RWPE2 (cell line): Measurements from ENCODE around the gene LAMB3.

Experiments
- ATAC-seq: fragments of 200-7000 bp; cut with Tn5 transposase; 3 replicates; pipeline ENCODE4 v1.9.1; 2021; ENCODE audit warnings: low read depth
- DNase-seq: peaks from one replicate; pipeline ENCODE4 v3.0.0-alpha.2; 2020; ENCODE audit warnings: low spot score
- H3K27ac ChIP-seq: fragments of 450-650 bp; 2 replicates; pipeline ENCODE4 v1.5.1; 2017; ENCODE audit warnings: mild to moderate bottlenecking; ENCODE audit not compliant: poor library complexity, severe bottlenecking
- H3K27me3 ChIP-seq: fragments of 250-450 bp; sonication (Bioruptor Pico); 2 replicates; pipeline ENCODE4 v1.5.1; 2021; ENCODE audit warnings: mild to moderate bottlenecking, moderate library complexity; ENCODE audit not compliant: insufficient read depth, poor library complexity, severe bottlenecking
- H3K36me3 ChIP-seq: fragments of 250-450 bp; sonication (Bioruptor Pico); 2 replicates; pipeline ENCODE4 v1.5.1; 2020; ENCODE audit warnings: low read depth, mild to moderate bottlenecking, moderate library complexity
- H3K4me1 ChIP-seq: fragments of 250-450 bp; sonication (Bioruptor Pico); 2 replicates; pipeline ENCODE4 v1.5.1; 2021; ENCODE audit warnings: mild to moderate bottlenecking, moderate library complexity; ENCODE audit not compliant: insufficient read depth, poor library complexity, severe bottlenecking
- H3K4me3 ChIP-seq: fragments of 250-450 bp; sonication (Bioruptor Pico); 2 replicates; pipeline ENCODE4 v1.5.1; 2021; ENCODE audit warnings: mild to moderate bottlenecking, moderate library complexity; ENCODE audit not compliant: severe bottlenecking
- H3K9me3 ChIP-seq: fragments of 250-450 bp; sonication (Bioruptor Pico); 2 replicates; pipeline ENCODE4 v1.5.1; 2021; ENCODE audit warnings: mild to moderate bottlenecking, moderate library complexity; ENCODE audit not compliant: severe bottlenecking
- TF ChIP-seq, protein P1 (sequence below): fragments of 450-650 bp; IDR thresholded peaks from one replicate; pipeline ENCODE4 v1.5.1; 2017; ENCODE audit warnings: mild to moderate bottlenecking, moderate library complexity; ENCODE audit not compliant: poor library complexity, severe bottlenecking

LAMB3 gene

DNA sequence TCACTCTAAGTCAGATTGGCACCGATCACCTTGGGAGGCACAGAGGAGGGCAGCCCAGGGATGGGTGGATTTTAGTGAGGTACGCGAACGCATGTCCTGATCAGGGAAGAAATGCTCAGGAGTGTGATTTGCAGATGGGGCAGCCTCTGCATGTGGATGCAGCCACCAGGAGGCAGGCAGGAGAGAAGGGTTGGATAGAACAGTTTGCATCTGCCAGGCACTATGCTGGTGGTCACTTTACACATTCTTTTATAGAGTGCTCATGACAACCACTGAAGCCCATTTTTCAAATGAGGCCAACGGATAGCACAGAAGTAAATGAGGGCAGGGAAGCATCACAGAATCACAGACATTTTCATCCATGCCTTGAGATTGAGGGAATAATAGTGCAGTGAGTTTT, 5.7 kb downstream of the LAMB3 start:
- Histone ChIP-seq H3K27me3 (no peaks in the 10 kb centered on the region), H3K4me3 (no peak overlapping the region), H3K9me3 (no peaks in the 10 kb centered on the region), H3K4me1 (peaks cover 38% of the 10 kb centered on the region), H3K36me3 (peaks cover 92% of the 10 kb centered on the region), H3K27ac (peak overlapping the region; percentile 94)
- no peak for DNase-seq
- TF ChIP-seq, protein P1, sequence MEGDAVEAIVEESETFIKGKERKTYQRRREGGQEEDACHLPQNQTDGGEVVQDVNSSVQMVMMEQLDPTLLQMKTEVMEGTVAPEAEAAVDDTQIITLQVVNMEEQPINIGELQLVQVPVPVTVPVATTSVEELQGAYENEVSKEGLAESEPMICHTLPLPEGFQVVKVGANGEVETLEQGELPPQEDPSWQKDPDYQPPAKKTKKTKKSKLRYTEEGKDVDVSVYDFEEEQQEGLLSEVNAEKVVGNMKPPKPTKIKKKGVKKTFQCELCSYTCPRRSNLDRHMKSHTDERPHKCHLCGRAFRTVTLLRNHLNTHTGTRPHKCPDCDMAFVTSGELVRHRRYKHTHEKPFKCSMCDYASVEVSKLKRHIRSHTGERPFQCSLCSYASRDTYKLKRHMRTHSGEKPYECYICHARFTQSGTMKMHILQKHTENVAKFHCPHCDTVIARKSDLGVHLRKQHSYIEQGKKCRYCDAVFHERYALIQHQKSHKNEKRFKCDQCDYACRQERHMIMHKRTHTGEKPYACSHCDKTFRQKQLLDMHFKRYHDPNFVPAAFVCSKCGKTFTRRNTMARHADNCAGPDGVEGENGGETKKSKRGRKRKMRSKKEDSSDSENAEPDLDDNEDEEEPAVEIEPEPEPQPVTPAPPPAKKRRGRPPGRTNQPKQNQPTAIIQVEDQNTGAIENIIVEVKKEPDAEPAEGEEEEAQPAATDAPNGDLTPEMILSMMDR, result no peak
- no peak for ATAC-seq

DNA sequence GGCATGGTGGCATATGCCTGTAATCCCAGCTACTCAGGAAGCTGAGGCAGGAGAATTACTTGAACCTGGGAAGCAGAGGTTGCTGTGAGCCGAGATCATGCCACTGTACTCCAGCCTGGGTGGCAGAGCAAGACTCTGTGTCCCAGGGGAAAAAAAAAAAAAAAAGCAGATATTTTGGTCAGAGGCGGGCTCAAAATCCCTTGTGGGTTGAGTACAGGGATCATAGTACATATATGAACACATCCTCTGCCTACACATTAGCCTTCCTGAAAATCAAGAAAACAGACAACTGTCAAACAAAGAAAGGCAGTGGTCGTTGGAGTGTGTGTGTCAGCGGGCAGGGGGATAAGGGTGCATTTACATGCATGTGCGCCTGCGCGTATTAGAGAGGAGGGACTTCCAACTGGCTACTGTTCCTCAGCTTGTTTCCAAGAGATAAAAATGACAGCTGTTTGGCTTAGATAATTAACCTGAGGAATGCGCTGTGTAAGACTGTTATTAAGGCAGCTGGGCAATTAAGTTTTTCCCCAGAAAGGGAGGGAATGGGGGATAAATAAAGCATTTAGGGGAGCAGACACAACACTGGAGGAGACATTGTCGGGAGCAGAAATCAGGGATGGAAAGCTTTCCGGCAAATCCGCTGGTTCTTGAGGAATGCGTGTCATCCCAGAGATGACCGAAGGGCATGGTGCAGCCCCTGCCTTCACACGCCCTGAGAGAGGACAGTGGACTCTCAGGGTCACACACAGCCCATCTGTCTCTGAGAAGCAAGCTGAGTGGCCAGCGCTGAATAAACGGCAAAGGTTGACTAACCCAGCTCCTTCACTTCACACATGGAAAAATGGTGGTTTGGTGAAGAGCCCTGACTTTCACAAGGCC, 6.4 kb downstream of the LAMB3 start:
- DNase-seq (no peak), ATAC-seq (no peak)
- Histone ChIP-seq H3K27me3 (no peaks in the 10 kb centered on the region), H3K4me3 (no peak overlapping the region), H3K27ac (peak overlapping the region; percentile 94), H3K36me3 (peaks cover 94% of the 10 kb centered on the region), H3K9me3 (no peaks in the 10 kb centered on the region), H3K4me1 (peaks cover 38% of the 10 kb centered on the region)
- TF ChIP-seq, protein P1, result no peak

DNA sequence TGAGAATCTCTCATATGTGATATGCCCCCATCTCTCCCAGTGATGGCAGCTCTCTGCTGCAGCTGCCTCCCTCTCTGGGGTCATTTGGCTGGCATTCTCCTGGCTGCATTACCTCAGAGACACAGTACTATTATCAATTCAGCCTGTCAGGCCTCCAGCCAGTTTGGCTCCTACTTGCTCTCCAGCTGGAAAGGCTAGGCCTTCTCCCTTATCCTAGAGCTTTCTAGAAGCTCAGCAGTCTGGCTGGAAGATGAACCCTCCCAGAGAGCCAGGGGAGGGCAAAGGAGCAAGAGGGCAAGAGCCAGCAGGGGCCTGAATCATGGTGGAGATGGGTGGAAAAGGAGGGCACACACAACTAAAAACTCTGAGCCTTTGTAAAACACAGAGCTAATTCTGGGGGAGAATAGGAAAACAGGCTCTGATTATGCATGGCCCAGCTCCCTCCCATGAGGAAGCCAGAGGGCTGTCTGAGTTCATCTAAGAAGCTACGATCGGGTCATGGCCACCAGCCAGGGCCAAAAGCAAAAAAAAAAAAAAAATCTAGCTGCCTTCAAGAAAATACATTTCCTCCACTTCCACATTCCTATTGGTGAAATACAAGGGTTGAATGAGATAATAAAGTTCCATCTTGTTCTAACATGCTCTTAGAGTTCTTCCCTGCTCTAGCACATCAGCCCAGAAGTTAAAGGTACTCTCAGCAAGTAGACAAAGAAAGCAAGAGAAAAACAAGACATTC, 8.8 kb downstream of the LAMB3 start:
- H3K4me1 ChIP-seq, result peaks cover 30% of the 10 kb centered on the region
- ATAC-seq (no peak), DNase-seq (no peak)
- H3K27me3 ChIP-seq, result no peaks in the 10 kb centered on the region
- peaks cover 88% of the 10 kb centered on the region for H3K36me3 ChIP-seq
- no peaks in the 10 kb centered on the region for H3K9me3 ChIP-seq
- peak overlapping the region; percentile 94 for H3K27ac ChIP-seq
- no peak overlapping the region for H3K4me3 ChIP-seq
- TF ChIP-seq, protein P1, result no peak

DNA sequence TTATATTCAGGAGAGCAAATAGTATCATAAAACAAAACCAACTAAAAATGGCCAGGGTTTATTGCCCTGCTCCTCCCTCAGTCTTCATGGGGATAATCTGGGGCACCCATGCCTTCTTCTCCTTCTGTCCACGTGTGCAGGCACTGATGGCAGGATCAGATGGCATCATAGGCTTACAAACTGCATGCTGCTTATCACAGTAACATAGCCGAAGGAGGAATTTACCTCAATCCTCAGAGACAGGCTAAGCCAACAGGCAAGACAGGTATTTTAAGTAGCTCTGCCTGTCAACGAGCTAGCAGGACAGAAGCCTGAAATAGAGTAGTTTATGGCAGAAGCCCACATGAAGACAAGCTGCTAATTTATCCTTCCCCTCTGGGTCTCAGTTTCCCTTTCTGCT, 9.4 kb downstream of the LAMB3 start:
- no peak overlapping the region for H3K4me3 ChIP-seq
- H3K36me3 ChIP-seq, result peaks cover 88% of the 10 kb centered on the region
- ATAC-seq, result no peak
- TF ChIP-seq, protein P1, result no peak
- H3K27ac ChIP-seq, result peak overlapping the region; percentile 94
- H3K9me3 ChIP-seq, result no peaks in the 10 kb centered on the region
- H3K4me1 ChIP-seq, result peaks cover 23% of the 10 kb centered on the region
- DNase-seq, result no peak
- no peaks in the 10 kb centered on the region for H3K27me3 ChIP-seq
